Stimulated activated CD4-positive, alpha-beta T cell treated with anti-CD3 and anti-CD28 coated beads, TNF-alpha, amount 100 ng/mL, for 1 hour (primary cell): ENCODE data around the gene ZSCAN22.
A peak's percentile ranks its signal among the peaks of the same experiment; 100 is the strongest.
"Not testable (repeated sequence)": the region's sequence is repeated elsewhere in the genome, so short reads cannot be mapped to it uniquely, and the experiment has no call there.

ENCODE experiments used
- DNase-seq, 3 donors: peaks; one replicate each; pipeline ENCODE4 v3.0.0-alpha.2; 2020; ENCODE audit warnings: low read depth in 3 of 3, low spot score in 1 of 3

The ZSCAN22 gene

GRCh38 chr19:58368561-58369360 lies 42.0 kb downstream of the ZSCAN22 start:
- DNase-seq: no peak

GRCh38 chr19:58372311-58373133 lies 45.7 kb downstream of the ZSCAN22 start:
- no peak for DNase-seq

GRCh38 chr19:58374200-58374599 lies 47.4 kb downstream of the ZSCAN22 start:
- no peak for DNase-seq

- not testable (repeated sequence) for DNase-seq
These were observed 49.9 kb downstream of the ZSCAN22 start for GRCh38 chr19:58376724-58377123.

- no peak for DNase-seq
These were observed 52.5 kb downstream of the ZSCAN22 start for GRCh38 chr19:58379246-58379645.

GRCh38 chr19:58380037-58380661 lies 53.4 kb downstream of the ZSCAN22 start:
- no peak for DNase-seq

GRCh38 chr19:58380662-58381459 lies 54.1 kb downstream of the ZSCAN22 start, which contains the start of gene ZNF837:
Gene ZNF837 (minus strand): TSS chr19:58381030. CDS start chr19:58369332, 11,698 bp downstream.
- peak; percentile 85 to 98 (median 95) for DNase-seq

GRCh38 chr19:58381460-58382212 lies 54.8 kb downstream of the ZSCAN22 start:
- no peak for DNase-seq

GRCh38 chr19:58382997-58383603 lies 56.3 kb downstream of the ZSCAN22 start:
- DNase-seq: no peak

- DNase-seq: no peak
These were observed 58.6 kb downstream of the ZSCAN22 start for GRCh38 chr19:58385313-58385890.

- no peak for DNase-seq
These were observed 59.2 kb downstream of the ZSCAN22 start for GRCh38 chr19:58385891-58386575.

GRCh38 chr19:58386576-58387337 lies 60.0 kb downstream of the ZSCAN22 start, which contains the start of gene RPS5:
Gene RPS5 (plus strand): TSS chr19:58387269. CDS start chr19:58388138, 869 bp downstream.
- peak; percentile 89 to 94 (median 92) for DNase-seq

- no peak for DNase-seq
These were observed 60.8 kb downstream of the ZSCAN22 start for GRCh38 chr19:58387338-58388174.

GRCh38 chr19:58388175-58388526 lies 61.4 kb downstream of the ZSCAN22 start:
- DNase-seq: no peak
